Muscle of leg (tissue), 11 donors: ENCODE measurements around the gene CYTH4. TPM values are rescaled to one million over a fixed set of nuclear protein-coding genes. Genes with fewer than 3 reads are reported as not detected.
A peak's percentile ranks its signal among the peaks of the same experiment; 100 is the strongest.
"Not testable (repeated sequence)": the region's sequence is repeated elsewhere in the genome, so short reads cannot be mapped to it uniquely, and the experiment has no call there.

Source experiments
- DNase-seq: peaks from one replicate; pipeline ENCODE4 v3.0.0; 2013
- H3K27ac ChIP-seq: one replicate; pipeline ENCODE4 v1.5.1; 2013; ENCODE audit warnings: mild to moderate bottlenecking, low read length, control low read depth
- H3K27me3 ChIP-seq: one replicate; pipeline ENCODE4 v1.6.1; 2013; ENCODE audit warnings: low read length; ENCODE audit not compliant: control insufficient read depth, insufficient read depth
- H3K36me3 ChIP-seq: one replicate; pipeline ENCODE4 v1.6.1; 2013; ENCODE audit warnings: low read length; ENCODE audit not compliant: control insufficient read depth, insufficient read depth
- H3K4me1 ChIP-seq: one replicate; pipeline ENCODE4 v1.6.1; 2013; ENCODE audit warnings: low read length; ENCODE audit not compliant: control insufficient read depth, insufficient read depth
- H3K4me3 ChIP-seq: one replicate; pipeline ENCODE4 v1.5.1; 2013; ENCODE audit warnings: low read length, control low read depth
- H3K9me3 ChIP-seq: replicated peaks from 2 replicates; pipeline ENCODE4 v1.6.1; 2013; ENCODE audit warnings: low read depth, low read length; ENCODE audit not compliant: control insufficient read depth
- WGBS: methylation state at CpG from one replicate; pipeline ENCODE4 v1.1.5; 2013; ENCODE audit warnings: missing lambda C conversion rate; ENCODE audit not compliant: insufficient coverage; 5-methylcytosine and 5-hydroxymethylcytosine counted together
- polyA plus RNA-seq, 8 donors: library from polyadenylated mRNA; unstranded; fragments of 120-200 nt; gene quantifications; one replicate each; pipeline versions ENCODE4 v1.2.1 to v1.2.3, GENCODE V29; 2013; ENCODE audit warnings: inconsistent platforms in 1 of 8, low replicate concordance in 1 of 8; ENCODE audit not compliant: insufficient read length in 8 of 8, insufficient read depth in 1 of 8
- total RNA-seq: library from RNA; stranded (reverse); fragments of 120-200 nt; gene quantifications from one replicate; pipeline ENCODE4 v1.2.4, GENCODE V29; 2013

The CYTH4 gene
- total and polyA plus RNA-seq, 9 donors, result 4.6 to 9.6 (median 5.8) TPM

DNA sequence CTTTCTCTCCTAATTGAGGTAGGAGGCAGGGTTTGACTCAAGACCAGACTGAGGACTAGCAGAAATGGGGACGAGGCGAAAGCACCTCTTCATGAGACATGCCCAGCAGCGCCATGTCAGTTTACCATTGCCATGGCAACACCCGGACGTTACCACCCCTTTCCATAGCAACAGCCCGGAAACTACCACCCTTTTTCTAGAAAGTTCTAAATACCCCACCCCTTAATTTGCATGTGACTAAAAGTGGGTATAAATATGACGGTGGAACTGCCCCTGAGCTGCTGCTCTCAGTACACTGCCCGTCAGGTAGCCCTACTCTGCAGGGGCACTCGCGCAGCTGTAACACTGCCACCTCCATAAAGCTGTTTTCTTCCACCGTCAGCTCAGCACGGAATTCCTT lies 32.3 kb upstream of the CYTH4 start:
- 76% methylated on average over 5 of the region's 12 CpGs for WGBS
- DNase-seq, result no peak
- Histone ChIP-seq H3K27me3 (peaks cover 11% of the 10 kb centered on the region), H3K36me3 (no peaks in the 10 kb centered on the region), H3K4me3 (no peak overlapping the region), H3K27ac (no peak overlapping the region), H3K4me1 (peaks cover 3% of the 10 kb centered on the region), H3K9me3 (no peaks in the 10 kb centered on the region)

DNA sequence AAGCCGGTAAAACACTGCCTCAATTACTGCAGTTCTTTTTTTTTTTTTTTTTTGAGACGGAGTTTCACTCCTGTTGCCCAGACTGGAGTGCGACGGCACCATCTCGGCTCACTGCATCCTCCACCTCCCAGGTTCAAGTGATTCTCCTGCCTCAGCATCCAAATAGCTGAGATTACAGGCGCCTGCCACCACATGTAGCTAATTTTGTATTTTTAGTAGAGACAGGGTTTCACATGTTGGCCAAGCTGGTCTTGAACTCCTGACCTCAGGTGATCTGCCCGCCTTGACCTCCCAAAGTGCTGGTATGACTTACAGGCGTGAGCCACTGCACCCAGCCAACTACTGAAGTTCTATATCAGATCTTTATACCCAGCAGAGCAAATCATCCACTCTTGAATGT lies 30.5 kb upstream of the CYTH4 start:
- H3K36me3 ChIP-seq, H3K27ac ChIP-seq, H3K9me3 ChIP-seq, DNase-seq, H3K4me3 ChIP-seq, H3K4me1 ChIP-seq: not testable (repeated sequence)
- peaks cover 20% of the 10 kb centered on the region for H3K27me3 ChIP-seq
- 73% methylated on average over 3 of the region's 8 CpGs for WGBS

GRCh38 chr22:37253126-37253660 lies 29.1 kb upstream of the CYTH4 start:
- 0% methylated on average over 2 of the region's 7 CpGs for WGBS
- H3K36me3 ChIP-seq, result no peaks in the 10 kb centered on the region
- H3K4me1 ChIP-seq, result no peaks in the 10 kb centered on the region

GRCh38 chr22:37254209-37254866 lies 28.0 kb upstream of the CYTH4 start:
- no peak for DNase-seq
- no CpG with 5 or more reads among the region's 5 CpGs for WGBS
- no peak overlapping the region for H3K27ac ChIP-seq
- H3K9me3 ChIP-seq, result no peaks in the 10 kb centered on the region
- H3K4me1 ChIP-seq, result peaks cover 3% of the 10 kb centered on the region
- no peak overlapping the region for H3K4me3 ChIP-seq
- H3K36me3 ChIP-seq, result no peaks in the 10 kb centered on the region
- peaks cover 38% of the 10 kb centered on the region for H3K27me3 ChIP-seq

More at GRCh38 chr22:37253126-37253660, 29.1 kb upstream of the CYTH4 start:
- H3K27ac ChIP-seq, result no peak overlapping the region
- H3K4me3 ChIP-seq, result no peak overlapping the region
- H3K9me3 ChIP-seq, result no peaks in the 10 kb centered on the region
- no peak for DNase-seq
- peaks cover 27% of the 10 kb centered on the region for H3K27me3 ChIP-seq

GRCh38 chr22:37254867-37255233 lies 27.5 kb upstream of the CYTH4 start:
- H3K9me3 ChIP-seq, result no peaks in the 10 kb centered on the region
- WGBS, result no CpG with 5 or more reads among the region's 5 CpGs
- peaks cover 4% of the 10 kb centered on the region for H3K4me1 ChIP-seq
- peaks cover 43% of the 10 kb centered on the region for H3K27me3 ChIP-seq
- H3K36me3 ChIP-seq, result no peaks in the 10 kb centered on the region
- no peak for DNase-seq
- no peak overlapping the region for H3K4me3 ChIP-seq
- no peak overlapping the region for H3K27ac ChIP-seq

DNA sequence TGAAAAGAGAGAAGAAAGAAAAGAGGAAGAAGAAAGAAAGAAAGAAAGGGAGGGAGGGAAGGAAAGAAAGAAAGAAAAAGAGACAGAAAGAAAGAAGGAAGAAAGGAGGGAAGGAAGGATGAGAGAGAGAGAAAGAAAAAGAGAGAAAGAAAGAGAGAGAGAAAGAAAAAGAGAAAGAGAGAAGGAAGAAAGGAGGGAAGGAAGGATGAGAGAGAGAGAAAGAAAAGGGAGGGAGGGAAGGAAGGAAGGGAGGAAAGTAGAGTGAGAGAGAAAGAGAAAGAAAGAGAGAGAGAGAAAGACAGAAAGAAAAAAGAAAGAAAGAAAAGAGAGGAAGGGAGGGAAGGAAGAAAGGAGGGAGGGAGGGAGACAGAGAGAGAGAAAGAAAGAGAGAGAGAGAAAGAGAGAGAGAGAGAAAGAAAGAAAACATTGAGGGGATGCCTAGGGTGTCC lies 26.7 kb upstream of the CYTH4 start:
- no peak overlapping the region for H3K4me3 ChIP-seq
- H3K4me1 ChIP-seq, result peaks cover 8% of the 10 kb centered on the region
- no peaks in the 10 kb centered on the region for H3K36me3 ChIP-seq
- no peaks in the 10 kb centered on the region for H3K9me3 ChIP-seq
- no peak for DNase-seq
- H3K27me3 ChIP-seq, result peaks cover 50% of the 10 kb centered on the region
- H3K27ac ChIP-seq, result no peak overlapping the region

DNA sequence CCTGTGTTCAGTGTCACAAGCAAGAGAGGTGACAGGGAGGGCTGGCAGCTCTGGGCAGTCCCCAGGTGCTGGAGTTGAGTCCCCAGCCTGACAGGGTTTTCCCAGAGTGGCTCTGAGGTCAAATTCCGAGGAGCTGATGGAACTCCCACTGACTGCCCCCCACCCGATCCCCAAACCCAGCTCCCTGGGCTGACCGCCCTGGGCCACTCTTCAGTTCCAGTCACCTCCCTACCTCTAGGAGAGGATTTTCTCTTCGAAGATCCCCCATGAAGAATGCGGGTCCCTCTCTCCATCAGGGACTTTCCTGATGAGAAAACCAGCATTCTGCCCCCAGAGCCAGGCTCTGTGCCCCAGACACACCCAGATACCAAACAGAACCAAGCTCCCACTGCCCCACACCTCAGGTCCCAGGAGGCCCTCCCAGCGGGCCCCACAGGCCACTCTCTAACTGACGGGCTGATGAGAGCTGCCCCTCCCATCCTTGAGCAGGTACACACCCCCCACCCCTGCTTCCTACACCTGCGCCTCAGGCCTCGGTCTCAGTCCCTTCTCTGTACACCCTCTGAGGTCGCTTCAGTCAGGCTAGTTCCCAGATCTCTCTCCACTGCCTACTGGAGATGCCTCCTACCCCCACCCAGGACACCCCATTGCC lies 26.1 kb upstream of the CYTH4 start:
- Histone ChIP-seq H3K27me3 (peaks cover 56% of the 10 kb centered on the region), H3K9me3 (no peaks in the 10 kb centered on the region), H3K4me1 (peaks cover 8% of the 10 kb centered on the region), H3K27ac (no peak overlapping the region), H3K4me3 (no peak overlapping the region), H3K36me3 (no peaks in the 10 kb centered on the region)
- DNase-seq, result no peak
- WGBS, result 56% methylated on average over 10 of the region's 10 CpGs

DNA sequence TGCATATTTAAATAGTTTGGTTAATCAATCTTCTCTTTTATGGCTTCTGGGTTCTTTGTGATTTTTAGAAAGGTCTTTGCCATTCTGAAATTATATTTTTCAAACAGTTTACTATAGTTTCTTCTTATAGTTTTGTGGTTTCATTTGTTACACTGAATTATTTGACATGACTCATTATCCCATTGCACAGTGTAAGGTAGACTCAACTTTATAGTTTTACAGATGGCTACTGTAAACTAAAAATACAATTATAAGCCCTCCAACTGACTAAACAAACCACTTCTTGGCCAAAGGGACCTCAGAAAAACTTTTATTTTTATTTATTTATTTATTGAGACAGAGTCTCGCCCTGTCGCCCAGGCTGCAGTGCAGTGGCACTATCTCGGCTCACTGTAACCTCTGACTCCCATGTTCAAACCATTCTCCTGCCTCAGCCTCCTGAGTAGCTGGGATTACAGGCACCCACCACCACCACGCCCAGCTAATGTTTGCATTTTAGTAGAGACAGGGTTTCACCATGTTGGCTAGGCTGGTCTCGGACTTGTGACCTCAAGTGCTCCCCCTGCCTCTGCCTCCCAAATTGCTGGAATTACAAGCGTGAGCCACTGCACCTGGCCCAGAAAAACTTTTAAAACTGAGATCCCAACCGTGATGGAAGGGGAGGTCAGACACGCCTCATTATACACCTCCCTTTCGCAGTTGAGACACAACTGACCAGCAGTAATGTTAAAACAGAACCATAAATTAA lies 24.1 kb upstream of the CYTH4 start:
- H3K4me3 ChIP-seq, result no peak overlapping the region
- peaks cover 61% of the 10 kb centered on the region for H3K27me3 ChIP-seq
- no peaks in the 10 kb centered on the region for H3K36me3 ChIP-seq
- H3K4me1 ChIP-seq, result peaks cover 8% of the 10 kb centered on the region
- no peak for DNase-seq
- no CpG with 5 or more reads among the region's 9 CpGs for WGBS
- no peaks in the 10 kb centered on the region for H3K9me3 ChIP-seq
- H3K27ac ChIP-seq, result no peak overlapping the region

- no peak for DNase-seq
- H3K36me3 ChIP-seq, result no peaks in the 10 kb centered on the region
- H3K27me3 ChIP-seq, result peaks cover 65% of the 10 kb centered on the region
- no peak overlapping the region for H3K4me3 ChIP-seq
- H3K4me1 ChIP-seq, result peaks cover 8% of the 10 kb centered on the region
- H3K27ac ChIP-seq, result no peak overlapping the region
- peaks cover 5% of the 10 kb centered on the region for H3K9me3 ChIP-seq
- 71% methylated on average over 8 of the region's 14 CpGs for WGBS
Measured at GRCh38 chr22:37258753-37259401, 23.4 kb upstream of the CYTH4 start.

DNA sequence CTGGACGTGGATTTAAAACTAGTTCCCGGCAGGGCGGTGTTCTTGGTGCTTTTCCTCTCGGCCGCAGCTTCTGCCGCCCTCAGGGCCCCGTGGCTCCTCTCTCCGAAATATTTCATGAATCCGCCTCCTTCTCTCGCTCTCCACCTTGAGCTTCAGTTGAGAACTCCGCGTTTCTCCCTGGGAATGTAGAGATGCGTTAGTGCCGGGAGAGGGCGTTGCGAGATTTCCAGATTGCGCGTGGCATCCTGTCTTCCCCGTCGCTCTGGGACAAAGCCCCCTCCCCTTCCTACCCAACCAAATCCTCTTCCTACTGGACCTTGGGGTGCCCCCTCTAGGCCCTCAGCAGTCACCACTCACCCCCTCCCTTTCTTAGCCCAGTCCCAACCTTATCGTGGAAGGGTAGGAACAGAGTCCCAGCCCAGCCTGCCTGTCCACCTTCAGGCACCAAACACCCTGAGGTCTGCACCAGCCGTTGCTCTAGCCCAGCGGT lies 22.7 kb upstream of the CYTH4 start:
- peaks cover 12% of the 10 kb centered on the region for H3K9me3 ChIP-seq
- H3K36me3 ChIP-seq, result no peaks in the 10 kb centered on the region
- DNase-seq, result peak; percentile 58
- H3K27ac ChIP-seq, result no peak overlapping the region
- H3K4me3 ChIP-seq, result no peak overlapping the region
- WGBS, result 3% methylated on average over 9 of the region's 23 CpGs
- H3K27me3 ChIP-seq, result peaks cover 69% of the 10 kb centered on the region
- H3K4me1 ChIP-seq, result peaks cover 8% of the 10 kb centered on the region
